HL-60/S4 treated with retinoic acid at 250 ng/mL for 4 days and 3 days (cell line): ENCODE measurements around the gene MED23.

Experiments used
- in situ Hi-C: fragments of 300-500 bp; cut with MboI; formaldehyde crosslinking; loops from 2 replicates; pipeline ENCODE4 v1.7.0; 2022; ENCODE audit warnings: low sequenced_read_pairs

The MED23 gene

GRCh38 chr6:131640576-131640975 is 12.5 kb upstream of the MED23 start:
- in situ Hi-C loops, result no loop called here

DNA sequence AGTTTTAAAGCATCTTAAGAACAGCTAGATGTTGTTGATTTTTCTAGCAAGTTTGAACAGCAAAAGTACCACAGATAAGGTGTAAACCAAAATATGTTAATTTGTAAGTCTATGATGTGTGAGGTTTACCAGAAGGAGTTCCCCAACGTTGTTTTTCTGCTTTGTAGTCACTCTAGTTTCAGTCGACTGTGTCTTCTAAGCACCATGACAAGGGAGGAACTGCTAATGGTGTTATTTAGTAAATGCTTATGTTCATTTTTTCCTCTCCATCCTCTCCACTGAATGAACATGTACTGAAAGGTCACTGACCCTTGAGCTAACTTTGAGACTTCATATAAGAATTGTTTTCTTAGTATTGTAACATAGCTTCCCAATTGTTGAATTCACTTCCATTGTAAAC is 12.1 kb upstream of the MED23 start:
- in situ Hi-C loops, result no loop called here

- in situ Hi-C loops, result no loop called here
These were observed 10.0 kb upstream of the MED23 start for GRCh38 chr6:131638013-131638412.

- in situ Hi-C loops, result no loop called here
These were observed 9.1 kb upstream of the MED23 start, which contains the start of gene ENPP3 for GRCh38 chr6:131636880-131637792. TSS of gene ENPP3 (plus strand) at chr6:131637302. CDS start at chr6:131637385, 83 bp downstream.

DNA sequence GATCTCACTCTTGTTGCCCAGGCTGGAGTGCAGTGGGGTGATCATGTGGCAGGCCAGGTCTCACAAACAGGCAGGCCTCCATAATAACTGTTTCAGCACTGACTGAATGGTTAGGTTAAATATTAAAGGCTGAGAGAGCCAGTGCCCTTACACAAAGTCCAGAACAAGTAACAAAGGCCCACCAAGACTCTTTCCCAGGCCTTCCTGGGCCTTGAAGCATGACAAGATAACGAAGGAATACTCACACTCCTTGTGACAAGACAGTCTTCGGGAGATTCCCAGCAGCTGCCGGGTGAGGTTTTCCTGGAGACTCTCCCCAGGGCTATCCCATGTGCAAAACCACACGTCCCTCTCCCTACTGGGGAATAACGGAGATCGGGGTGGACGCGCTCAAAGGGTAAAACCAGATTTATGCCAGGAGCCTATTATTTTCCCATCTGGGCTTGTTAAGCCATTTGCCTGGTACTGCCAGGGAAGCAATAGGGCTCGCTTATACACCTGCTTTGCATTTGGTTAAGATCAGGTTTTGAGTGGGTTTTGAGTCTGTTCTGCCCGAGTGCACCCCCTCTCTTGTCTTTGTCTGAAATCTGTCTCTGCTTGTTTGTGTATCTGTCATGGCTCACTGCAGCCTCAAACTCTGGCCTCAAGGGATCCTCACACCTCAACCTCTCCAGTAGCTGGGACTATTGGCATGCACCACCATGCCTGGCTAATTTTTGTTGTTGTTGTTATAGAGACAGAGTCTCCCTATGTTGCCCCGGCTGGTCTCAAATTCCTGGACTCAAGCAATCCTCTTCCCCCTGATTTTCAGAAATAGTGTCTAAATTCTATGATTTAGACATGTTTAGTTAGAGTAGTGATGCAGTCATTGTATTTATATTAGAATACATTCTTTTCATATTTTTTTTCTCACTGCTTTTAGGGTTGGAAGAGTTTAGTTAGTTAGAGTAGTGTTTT is 7.6 kb upstream of the MED23 start:
- in situ Hi-C loops, result no loop called here

GRCh38 chr6:131631625-131632289 is 3.7 kb upstream of the MED23 start:
- in situ Hi-C loops, result no loop called here

- in situ Hi-C loops, result no loop called here
These were observed 1.6 kb upstream of the MED23 start for GRCh38 chr6:131629651-131630050.

DNA sequence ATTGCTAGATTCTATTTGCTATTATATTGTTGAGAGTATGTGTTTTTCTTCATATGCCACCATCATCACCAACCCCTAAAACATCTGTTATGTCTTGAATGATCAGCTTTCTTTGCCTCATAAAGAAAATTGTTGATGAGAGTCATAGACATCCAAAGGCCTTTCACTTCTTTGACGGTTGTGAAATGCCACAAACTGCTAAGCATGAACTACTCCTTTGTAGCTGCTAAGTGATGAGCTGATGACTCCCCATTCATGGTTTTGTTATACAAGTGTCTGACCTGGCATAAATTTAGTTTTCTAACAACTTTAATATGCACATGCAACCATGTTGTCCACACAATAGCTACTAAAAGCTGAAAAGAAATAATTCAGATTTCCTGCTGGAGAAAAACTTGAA is 684 bp upstream of the MED23 start:
- in situ Hi-C loops, result no loop called here

GRCh38 chr6:131615275-131615674 is 12.8 kb downstream of the MED23 start:
- in situ Hi-C loops, result no loop called here

DNA sequence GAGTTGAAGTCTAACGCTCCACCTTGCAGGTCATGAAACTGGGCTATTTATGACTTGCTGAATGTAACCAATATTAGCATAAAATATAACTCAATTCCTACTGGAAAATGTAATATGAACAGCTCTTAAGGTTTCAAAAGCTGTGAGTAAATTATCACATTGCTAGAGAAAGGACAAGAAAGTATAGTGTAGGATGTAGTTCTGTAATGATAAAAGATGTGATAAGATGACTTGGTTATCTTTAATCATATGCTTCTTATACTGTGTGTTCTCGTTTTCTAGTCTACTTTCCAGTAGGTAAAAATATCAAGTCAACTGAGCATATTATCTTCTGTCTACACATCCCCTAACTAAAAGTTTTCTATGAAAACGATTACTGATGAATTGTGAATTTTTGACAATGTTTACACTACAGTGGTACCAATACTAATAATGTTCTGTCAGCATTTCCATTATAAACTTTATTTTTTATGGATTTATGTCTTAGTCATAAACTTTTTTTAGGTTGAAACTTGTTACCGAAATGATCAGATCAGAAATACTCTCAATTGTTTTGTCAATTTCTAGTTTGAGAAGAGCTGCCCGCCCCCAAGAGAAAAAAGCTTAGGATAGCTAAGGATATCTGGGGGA is 14.6 kb downstream of the MED23 start:
- in situ Hi-C loops, result no loop called here

DNA sequence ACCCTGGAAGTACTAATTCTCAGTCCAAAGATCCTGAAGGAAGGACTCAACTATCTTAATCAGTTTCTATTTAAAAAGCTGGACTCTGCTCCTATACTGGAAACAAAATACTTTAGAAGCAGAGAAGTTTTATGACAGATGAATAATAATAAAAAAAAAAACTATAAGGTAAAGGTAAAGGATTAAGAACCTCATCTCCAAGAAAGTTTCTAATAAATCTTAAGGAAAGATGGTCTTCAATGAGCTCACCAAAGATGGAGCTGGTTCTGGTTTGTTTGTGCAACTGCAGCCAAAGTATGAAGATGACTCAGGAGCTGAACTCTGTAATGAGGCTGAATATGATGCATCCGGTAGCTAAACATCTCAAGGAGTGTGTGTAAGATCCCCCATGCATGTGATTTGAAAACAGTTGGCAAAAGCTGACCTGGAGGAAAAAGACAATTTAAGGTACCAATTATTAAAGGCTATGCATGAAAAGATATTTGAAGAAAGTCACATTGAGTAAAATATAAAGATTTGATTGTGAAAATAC is 25.2 kb downstream of the MED23 start:
- in situ Hi-C loops, result no loop called here

DNA sequence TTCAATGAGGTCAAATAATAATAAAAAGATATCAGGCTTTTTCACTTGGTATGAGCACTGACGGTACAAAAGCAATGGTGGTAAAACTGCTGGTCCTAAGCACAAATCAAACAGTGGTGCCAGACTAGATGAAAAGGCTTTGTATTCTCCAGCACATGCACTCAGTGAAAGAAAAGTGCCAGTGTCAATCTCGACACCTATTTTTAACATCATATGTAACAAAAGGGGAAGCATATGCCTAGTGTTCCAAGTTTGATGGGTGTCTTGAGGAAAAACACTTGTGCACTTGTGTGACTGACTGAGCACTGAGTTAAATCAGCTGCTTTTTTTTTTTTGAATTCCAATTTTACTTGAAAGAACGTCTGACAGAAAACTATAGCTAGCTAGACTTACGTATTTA is 27.3 kb downstream of the MED23 start:
- in situ Hi-C loops, result no loop called here

DNA sequence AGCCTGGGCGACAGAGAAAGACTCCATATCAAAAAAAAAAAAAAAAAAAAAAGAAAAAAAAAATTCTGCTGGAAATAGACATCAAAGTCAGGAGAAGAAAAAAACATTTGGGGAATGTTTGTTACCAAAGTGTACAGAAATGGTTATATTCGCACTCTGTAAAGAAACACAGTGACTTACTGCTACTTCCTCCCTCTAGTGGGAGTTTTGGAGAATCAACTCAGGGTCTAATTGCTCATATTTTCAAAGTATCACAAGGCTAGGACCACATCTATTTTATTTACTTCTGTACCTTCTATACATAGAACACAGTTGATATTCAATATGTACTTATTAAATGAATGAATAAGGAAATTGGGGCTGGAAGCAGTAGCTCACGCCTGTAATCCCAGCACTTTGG is 30.6 kb downstream of the MED23 start:
- in situ Hi-C loops, result no loop called here

DNA sequence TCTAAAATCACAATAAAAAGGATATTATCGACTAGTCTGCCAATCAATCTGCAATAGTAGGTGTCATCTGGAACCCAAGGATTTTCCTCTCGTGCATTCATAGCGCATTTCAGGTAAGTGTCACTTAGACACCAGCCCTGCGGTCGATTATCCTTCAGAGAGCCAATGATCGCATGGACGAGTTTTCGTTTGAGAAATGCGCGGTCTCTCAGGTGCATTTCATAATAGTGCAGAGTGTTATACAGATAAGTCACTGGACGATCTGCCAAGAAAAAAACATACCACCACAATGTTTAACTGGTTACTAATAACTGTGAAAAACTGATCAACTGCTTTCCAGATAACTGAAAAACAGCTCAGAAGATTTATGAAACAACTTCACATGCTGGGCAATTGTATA is 34.0 kb downstream of the MED23 start:
- in situ Hi-C loops, result no loop called here

- in situ Hi-C loops, result no loop called here
These were observed 35.1 kb downstream of the MED23 start for GRCh38 chr6:131592935-131593334.

DNA sequence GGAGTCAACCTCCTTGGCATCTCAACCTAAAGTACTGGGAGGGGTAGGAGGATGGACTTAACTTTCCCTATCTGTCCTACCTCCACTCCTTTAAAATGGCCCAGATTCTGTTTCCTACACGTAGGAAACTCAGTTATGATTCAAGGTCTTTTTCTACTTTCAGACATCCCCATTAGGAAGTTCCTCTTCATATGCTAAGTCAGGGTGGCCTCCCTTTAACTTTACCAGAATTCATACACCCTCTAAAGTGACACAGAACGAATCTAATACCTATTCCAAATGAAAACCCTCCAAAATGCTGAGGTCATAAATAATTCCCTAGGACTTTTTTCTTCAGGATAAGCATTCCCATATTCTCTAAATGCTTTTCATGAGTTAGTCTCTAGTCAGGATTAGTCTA is 39.4 kb downstream of the MED23 start:
- in situ Hi-C loops, result no loop called here

DNA sequence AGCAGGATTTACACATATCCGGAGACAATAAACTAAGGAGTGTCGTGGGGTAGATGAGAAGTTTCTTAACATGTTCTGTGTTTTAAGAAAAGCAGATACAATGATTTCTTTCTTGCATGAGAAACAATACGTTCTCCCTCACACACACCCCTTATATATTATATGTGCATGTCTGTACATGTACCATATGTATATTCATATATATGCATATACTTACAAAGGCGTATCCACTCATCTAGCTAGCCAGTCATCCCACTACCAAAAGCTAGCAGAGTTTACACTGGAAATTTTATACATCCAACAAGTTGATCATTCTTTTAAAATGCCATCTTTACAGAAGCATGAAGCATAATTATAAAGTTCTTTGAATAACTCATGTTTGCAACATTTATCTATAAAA is 40.1 kb downstream of the MED23 start:
- in situ Hi-C loops, result no loop called here

- in situ Hi-C loops, result no loop called here
These were observed 41.5 kb downstream of the MED23 start for GRCh38 chr6:131586543-131586942.

- in situ Hi-C loops, result no loop called here
These were observed 46.5 kb downstream of the MED23 start for GRCh38 chr6:131581523-131581922.

- in situ Hi-C loops, result no loop called here
These were observed 52.1 kb downstream of the MED23 start for GRCh38 chr6:131575834-131576478.
